Liver (tissue), 9 donors: ENCODE data around the gene UQCR11. TPM values are rescaled to one million over a fixed set of nuclear protein-coding genes. Genes with fewer than 3 reads are reported as not detected.

Experiments used
- DNase-seq: peaks from one replicate; pipeline ENCODE4 v3.0.0-alpha.2; 2017; ENCODE audit warnings: low spot score
- H3K27ac ChIP-seq, 2 donors: one replicate each; pipeline ENCODE4 v1.7.0; 2013; ENCODE audit warnings: inconsistent platforms in 2 of 2, low read length in 2 of 2, control low read depth in 1 of 2, low read depth in 1 of 2, mild to moderate bottlenecking in 1 of 2
- H3K27me3 ChIP-seq, 4 donors: one replicate each; pipeline versions ENCODE4 v1.6.1 to v1.7.0; 2013; ENCODE audit warnings: low read length in 3 of 4, inconsistent platforms in 1 of 4, mild to moderate bottlenecking in 1 of 4, moderate library complexity in 1 of 4; ENCODE audit not compliant: control insufficient read depth in 4 of 4, insufficient read depth in 4 of 4
- H3K36me3 ChIP-seq, 4 donors: one replicate each; pipeline versions ENCODE4 v1.6.1 to v1.7.0; 2013; ENCODE audit warnings: low read length in 3 of 4, mild to moderate bottlenecking in 3 of 4, low read depth in 1 of 4, moderate library complexity in 1 of 4; ENCODE audit not compliant: control insufficient read depth in 4 of 4, insufficient read depth in 3 of 4
- H3K4me1 ChIP-seq, 4 donors: one replicate each; pipeline versions ENCODE4 v1.6.1 to v1.7.0; 2013; ENCODE audit warnings: low read length in 3 of 4, mild to moderate bottlenecking in 3 of 4, moderate library complexity in 1 of 4; ENCODE audit not compliant: control insufficient read depth in 4 of 4, insufficient read depth in 4 of 4
- H3K4me3 ChIP-seq, 3 donors: one replicate each; pipeline versions ENCODE4 v1.6.1 to v1.7.0; 2013; ENCODE audit warnings: low read length in 3 of 3, control low read depth in 1 of 3, low read depth in 1 of 3, mild to moderate bottlenecking in 1 of 3
- H3K9ac ChIP-seq, 2 donors: one replicate each; pipeline ENCODE4 v1.7.0; 2013; ENCODE audit warnings: low read length in 2 of 2, mild to moderate bottlenecking in 2 of 2, moderate library complexity in 2 of 2, control low read depth in 1 of 2, low read depth in 1 of 2
- H3K9me3 ChIP-seq, 4 donors: one replicate each; pipeline versions ENCODE4 v1.6.1 to v1.7.0; 2013; ENCODE audit warnings: low read length in 3 of 4; ENCODE audit not compliant: control insufficient read depth in 4 of 4
- ATF3 ChIP-seq: IDR thresholded peaks from 2 replicates; pipeline ENCODE4 v1.6.1; 2016; ENCODE audit warnings: antibody characterized with exemption
- CTCF ChIP-seq: fragments of 150-350 bp; IDR thresholded peaks from 2 replicates; pipeline ENCODE4 v1.5.1; 2017; ENCODE audit warnings: improper control_type of control experiment, low read depth, low read length; ENCODE audit not compliant: missing input control
- EGR1 ChIP-seq, 2 donors: IDR thresholded peaks; 2 replicates each; pipeline ENCODE4 v1.6.1; 2016 to 2018; ENCODE audit warnings: antibody characterized with exemption in 2 of 2, low read depth in 2 of 2
- FOXA1 ChIP-seq: IDR thresholded peaks from 2 replicates; pipeline ENCODE4 v1.6.1; 2016; ENCODE audit warnings: antibody characterized with exemption
- FOXA2 ChIP-seq: IDR thresholded peaks from 2 replicates; pipeline ENCODE4 v1.6.1; 2016; ENCODE audit warnings: antibody characterized with exemption
- GABPA ChIP-seq, 2 donors: IDR thresholded peaks in 1 of 2; conservative IDR thresholded peaks in 1 of 2; 2 replicates each; pipeline ENCODE4 v1.6.1; 2016; ENCODE audit warnings: antibody characterized with exemption in 2 of 2, mild to moderate bottlenecking in 1 of 2, moderate library complexity in 1 of 2
- HNF4A ChIP-seq, 2 donors: conservative IDR thresholded peaks; 2 replicates each; pipeline ENCODE4 v1.6.1; 2016; ENCODE audit warnings: antibody characterized with exemption in 2 of 2, mild to moderate bottlenecking in 2 of 2
- HNF4G ChIP-seq: IDR thresholded peaks from 2 replicates; pipeline ENCODE4 v1.6.1; 2016; ENCODE audit warnings: antibody characterized with exemption
- JUND ChIP-seq, 2 donors: IDR thresholded peaks; 2 replicates each; pipeline ENCODE4 v1.6.1; 2016; ENCODE audit warnings: antibody characterized with exemption in 2 of 2
- MAX ChIP-seq: IDR thresholded peaks from 2 replicates; pipeline ENCODE4 v1.6.1; 2016; ENCODE audit warnings: antibody characterized with exemption
- NR2F2 ChIP-seq: IDR thresholded peaks from 2 replicates; pipeline ENCODE4 v1.6.1; 2016; ENCODE audit warnings: antibody characterized with exemption
- RAD21 ChIP-seq, 2 donors: IDR thresholded peaks; 2 replicates each; pipeline ENCODE4 v1.6.1; 2016; ENCODE audit warnings: antibody characterized with exemption in 2 of 2, mild to moderate bottlenecking in 2 of 2
- REST ChIP-seq: IDR thresholded peaks from 2 replicates; pipeline ENCODE4 v1.6.1; 2016; ENCODE audit warnings: antibody characterized with exemption, mild to moderate bottlenecking
- RXRA ChIP-seq, 2 donors: IDR thresholded peaks; 2 replicates each; pipeline ENCODE4 v1.6.1; 2017 to 2018; ENCODE audit warnings: antibody characterized with exemption in 2 of 2, mild to moderate bottlenecking in 1 of 2
- SP1 ChIP-seq: IDR thresholded peaks from 2 replicates; pipeline ENCODE4 v1.6.1; 2018; ENCODE audit warnings: antibody characterized with exemption, mild to moderate bottlenecking
- TAF1 ChIP-seq: conservative IDR thresholded peaks from 2 replicates; pipeline ENCODE4 v1.6.1; 2016; ENCODE audit warnings: antibody characterized with exemption, mild to moderate bottlenecking
- YY1 ChIP-seq: IDR thresholded peaks from 2 replicates; pipeline ENCODE4 v1.6.1; 2016; ENCODE audit warnings: antibody characterized with exemption, mild to moderate bottlenecking
- ZBTB33 ChIP-seq: IDR thresholded peaks from 2 replicates; pipeline ENCODE4 v1.6.1; 2016; ENCODE audit warnings: antibody characterized with exemption
- whole genome bisulfite sequencing: extraction: QIAGEN DNeasy Blood & Tissue Kit; methylation state at CpG from one replicate; pipeline ENCODE4 v1.1.7; 2013; 5-methylcytosine and 5-hydroxymethylcytosine counted together
- polyA plus RNA-seq, 2 donors: library from polyadenylated mRNA; stranded (reverse) in 1 of 2; unstranded in 1 of 2; fragments of 200-250 nt in 1 of 2; fragments of >200 nt in 1 of 2; fragmentation: Nextera tagmentation in 1 of 2; extraction: Ambion mirVana in 1 of 2; gene quantifications; one replicate each; pipeline versions ENCODE4 v1.2.1 to v1.2.3, GENCODE V29; 2013 to 2015
- total RNA-seq, 2 donors: library from RNA; depleted of rRNA; stranded (reverse); fragments of >200 nt; gene quantifications; one replicate each; pipeline ENCODE4 v1.2.3, GENCODE V29; 2014
- donor health status: healthy.
- donor health status: healthy.
- donor health status: healthy.
- donor health status: healthy.
- donor health status: healthy.

The UQCR11 gene
- total and polyA plus RNA-seq, 4 donors, result 23.8 to 862 (median 82.3) TPM

GRCh38 chr19:1568320-1569019, 36.8 kb downstream of the UQCR11 start, which contains the start of gene MEX3D:
Gene MEX3D, minus strand, starts transcription at chr19:1568325. Its CDS starts 267 bp downstream, at chr19:1568058.
- no peaks in the 10 kb centered on the region for H3K27me3 ChIP-seq
- no peaks in the 10 kb centered on the region for H3K9me3 ChIP-seq
- H3K36me3 ChIP-seq, result no peaks in the 10 kb centered on the region
- H3K4me1 ChIP-seq, result peaks cover 0 to 12% (median 8%) of the 10 kb centered on the region in 4 donors
- no peak within 1 kb of the TSS for H3K9ac ChIP-seq
- DNase-seq, result peak; percentile 86
- peak within 1 kb of the TSS; percentile 9 to 82 (median 32) for H3K4me3 ChIP-seq
- 9% methylated on average over 63 of the region's 63 CpGs for WGBS
- TF ChIP-seq SP1, result no peak
- no peak for TF ChIP-seq TAF1
- TF ChIP-seq ZBTB33, result no peak
- TF ChIP-seq FOXA1, result no peak
- TF ChIP-seq GABPA (IDR thresholded peaks at IDR 0.05 in 1 of 2, conservative IDR thresholded peaks at IDR 0.05 in 1 of 2), result no peak
- no peak for TF ChIP-seq MAX
- no peak for TF ChIP-seq HNF4A (conservative IDR thresholded peaks at IDR 0.05)
- TF ChIP-seq NR2F2, result no peak
- no peak for TF ChIP-seq JUND (IDR thresholded peaks at IDR 0.05)
- TF ChIP-seq RAD21 (IDR thresholded peaks at IDR 0.05), result no peak
- no peak for TF ChIP-seq ATF3
- TF ChIP-seq EGR1 (IDR thresholded peaks at IDR 0.05; ENCODE audit: low read depth in 2 of 2), result no peak
- TF ChIP-seq CTCF, result no peak
- TF ChIP-seq YY1, result no peak
- no peak for TF ChIP-seq RXRA (IDR thresholded peaks at IDR 0.05)
- peak within 1 kb of the TSS in 1 of 2 donors; percentile 50 for H3K27ac ChIP-seq

GRCh38 chr19:1567848-1568227, 37.4 kb downstream of the UQCR11 start:
- peak overlapping the region in 1 of 3 donors; percentile 82 for H3K4me3 ChIP-seq
- no peaks in the 10 kb centered on the region for H3K27me3 ChIP-seq
- peaks cover 0 to 12% (median 8%) of the 10 kb centered on the region in 4 donors for H3K4me1 ChIP-seq
- H3K9ac ChIP-seq, result no peak overlapping the region
- 2% methylated on average over 72 of the region's 73 CpGs for WGBS
- no peak for DNase-seq
- no peaks in the 10 kb centered on the region for H3K36me3 ChIP-seq
- H3K9me3 ChIP-seq, result no peaks in the 10 kb centered on the region
- H3K27ac ChIP-seq, result no peak overlapping the region
- TF ChIP-seq YY1 (no peak), CTCF (no peak), JUND (IDR thresholded peaks at IDR 0.05) (no peak), EGR1 (IDR thresholded peaks at IDR 0.05; ENCODE audit: low read depth in 2 of 2) (no peak), TAF1 (no peak), NR2F2 (no peak), RAD21 (IDR thresholded peaks at IDR 0.05) (no peak), SP1 (no peak), FOXA2 (no peak), ATF3 (no peak), REST (no peak), HNF4G (no peak), GABPA (IDR thresholded peaks at IDR 0.05 in 1 of 2, conservative IDR thresholded peaks at IDR 0.05 in 1 of 2) (no peak), MAX (no peak), HNF4A (conservative IDR thresholded peaks at IDR 0.05) (no peak), FOXA1 (no peak), RXRA (IDR thresholded peaks at IDR 0.05) (no peak)
